HPDE6-E6E7 (cell line): ENCODE measurements around the gene CIDEC.
A peak's percentile ranks its signal among the peaks of the same experiment; 100 is the strongest.

ENCODE experiments used
- DNase-seq: peaks from one replicate; pipeline ENCODE4 v3.0.0; 2011; ENCODE audit warnings: missing footprints; ENCODE audit errors: extremely low spot score

Gene CIDEC, protein sequence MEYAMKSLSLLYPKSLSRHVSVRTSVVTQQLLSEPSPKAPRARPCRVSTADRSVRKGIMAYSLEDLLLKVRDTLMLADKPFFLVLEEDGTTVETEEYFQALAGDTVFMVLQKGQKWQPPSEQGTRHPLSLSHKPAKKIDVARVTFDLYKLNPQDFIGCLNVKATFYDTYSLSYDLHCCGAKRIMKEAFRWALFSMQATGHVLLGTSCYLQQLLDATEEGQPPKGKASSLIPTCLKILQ

DNA sequence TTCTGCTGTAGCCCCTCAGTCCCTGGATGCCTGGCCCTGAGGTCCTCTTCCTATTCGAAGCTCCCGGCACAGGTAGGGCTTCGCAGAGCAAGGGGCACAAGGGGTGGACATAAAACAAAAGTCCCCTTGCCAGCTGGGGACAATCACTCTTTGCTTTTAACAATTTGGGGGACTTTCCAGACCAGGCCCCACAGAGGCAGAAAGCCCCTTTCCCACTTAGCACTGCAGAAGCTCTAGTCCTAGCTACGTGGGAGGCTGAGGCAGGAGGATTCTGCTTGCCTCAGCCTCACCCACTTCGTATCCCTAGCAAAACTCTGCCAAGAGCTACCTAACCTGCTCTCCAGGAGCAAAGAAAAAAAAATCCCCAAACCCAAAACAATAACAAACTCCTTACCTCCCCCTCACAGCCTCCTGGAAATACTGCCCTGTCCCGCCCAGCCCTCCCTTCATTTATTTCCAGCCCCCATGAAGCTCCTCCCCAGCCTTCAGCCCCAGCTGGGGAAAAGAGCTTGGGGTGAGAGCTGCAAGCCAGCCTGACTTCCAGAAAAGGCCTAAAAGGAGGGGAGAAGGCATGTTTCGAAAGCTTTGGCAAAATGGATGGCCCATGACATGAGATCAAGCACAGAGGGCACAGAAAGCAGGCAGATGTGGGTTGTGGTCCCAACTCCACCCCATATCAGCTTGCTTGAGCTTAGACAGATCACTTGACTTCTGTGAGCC, at the start of gene CIDEC:
Gene CIDEC, minus strand, starts transcription at position 424 of the 720 bp plus-strand sequence. CDS start 1,767 bp downstream, outside the sequence.
- no peak for DNase-seq

DNA sequence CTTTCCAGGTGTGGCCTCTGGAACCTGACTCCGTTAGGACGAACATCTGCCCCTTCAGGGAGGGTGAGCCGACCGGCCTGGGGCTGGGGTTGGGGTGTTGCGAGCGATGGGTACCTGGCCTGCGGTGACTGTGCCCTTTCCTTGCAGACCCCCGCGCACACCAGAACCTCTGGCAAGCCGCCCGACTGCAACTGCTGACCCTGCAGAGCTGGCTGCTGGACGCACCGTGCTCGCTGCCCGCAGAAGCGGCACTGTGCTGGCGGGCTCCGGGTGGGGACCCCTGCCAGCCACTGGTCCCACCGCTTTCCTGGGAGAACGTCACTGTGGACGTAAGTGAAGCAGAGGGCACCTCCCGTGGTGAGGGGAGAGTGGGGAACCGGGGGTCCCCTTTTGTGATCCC, 48.1 kb upstream of the CIDEC start:
- no peak for DNase-seq

DNA sequence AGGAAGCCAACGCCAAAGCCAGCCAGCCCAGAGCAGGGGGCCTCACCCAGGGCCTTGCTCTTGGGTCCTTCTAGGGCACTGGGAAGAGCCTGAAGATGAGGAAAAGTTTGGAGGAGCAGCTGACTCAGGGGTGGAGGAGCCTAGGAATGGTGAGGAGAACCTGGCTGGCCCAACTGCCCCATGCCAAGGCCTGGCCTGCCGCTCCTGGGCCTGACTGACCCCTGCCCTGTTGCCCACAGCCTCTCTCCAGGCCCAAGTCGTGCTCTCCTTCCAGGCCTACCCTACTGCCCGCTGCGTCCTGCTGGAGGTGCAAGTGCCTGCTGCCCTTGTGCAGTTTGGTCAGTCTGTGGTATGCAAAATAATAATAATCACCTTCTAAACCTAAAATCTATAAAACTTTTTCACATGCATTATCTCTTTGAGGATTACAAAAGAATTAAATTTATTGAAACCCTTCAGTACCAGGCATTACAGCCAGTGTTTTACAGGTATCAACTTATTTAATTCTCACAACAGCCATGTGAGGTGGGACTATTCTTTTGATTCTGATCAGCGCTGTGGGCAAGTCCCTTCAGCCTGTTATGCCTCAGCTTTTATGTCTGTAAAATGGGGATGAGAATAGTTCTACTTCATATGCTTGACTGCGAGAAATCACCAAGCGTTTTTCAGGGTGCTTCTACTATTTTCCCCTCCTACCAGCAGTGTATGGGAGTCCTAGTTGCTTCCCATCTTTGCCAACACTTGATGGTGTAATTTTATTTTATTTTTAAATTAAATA, 38.4 kb upstream of the CIDEC start:
- no peak for DNase-seq

DNA sequence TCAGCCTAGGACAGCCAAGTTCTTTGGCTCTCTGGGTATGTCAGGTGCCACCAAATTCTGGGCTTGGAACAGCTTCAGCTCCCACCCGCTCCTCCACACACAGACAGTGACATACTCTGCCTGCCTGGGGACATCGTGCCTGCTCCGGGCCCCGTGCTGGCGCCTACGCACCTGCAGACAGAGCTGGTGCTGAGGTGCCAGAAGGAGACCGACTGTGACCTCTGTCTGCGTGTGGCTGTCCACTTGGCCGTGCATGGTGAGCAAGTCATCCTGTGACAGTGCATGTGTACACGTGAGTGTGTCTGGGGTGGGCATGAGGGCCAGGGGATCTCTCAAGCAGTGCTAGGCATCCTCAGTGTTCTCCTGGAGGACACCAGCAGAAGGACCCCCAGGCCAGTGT, 37.8 kb upstream of the CIDEC start:
- DNase-seq, result no peak

DNA sequence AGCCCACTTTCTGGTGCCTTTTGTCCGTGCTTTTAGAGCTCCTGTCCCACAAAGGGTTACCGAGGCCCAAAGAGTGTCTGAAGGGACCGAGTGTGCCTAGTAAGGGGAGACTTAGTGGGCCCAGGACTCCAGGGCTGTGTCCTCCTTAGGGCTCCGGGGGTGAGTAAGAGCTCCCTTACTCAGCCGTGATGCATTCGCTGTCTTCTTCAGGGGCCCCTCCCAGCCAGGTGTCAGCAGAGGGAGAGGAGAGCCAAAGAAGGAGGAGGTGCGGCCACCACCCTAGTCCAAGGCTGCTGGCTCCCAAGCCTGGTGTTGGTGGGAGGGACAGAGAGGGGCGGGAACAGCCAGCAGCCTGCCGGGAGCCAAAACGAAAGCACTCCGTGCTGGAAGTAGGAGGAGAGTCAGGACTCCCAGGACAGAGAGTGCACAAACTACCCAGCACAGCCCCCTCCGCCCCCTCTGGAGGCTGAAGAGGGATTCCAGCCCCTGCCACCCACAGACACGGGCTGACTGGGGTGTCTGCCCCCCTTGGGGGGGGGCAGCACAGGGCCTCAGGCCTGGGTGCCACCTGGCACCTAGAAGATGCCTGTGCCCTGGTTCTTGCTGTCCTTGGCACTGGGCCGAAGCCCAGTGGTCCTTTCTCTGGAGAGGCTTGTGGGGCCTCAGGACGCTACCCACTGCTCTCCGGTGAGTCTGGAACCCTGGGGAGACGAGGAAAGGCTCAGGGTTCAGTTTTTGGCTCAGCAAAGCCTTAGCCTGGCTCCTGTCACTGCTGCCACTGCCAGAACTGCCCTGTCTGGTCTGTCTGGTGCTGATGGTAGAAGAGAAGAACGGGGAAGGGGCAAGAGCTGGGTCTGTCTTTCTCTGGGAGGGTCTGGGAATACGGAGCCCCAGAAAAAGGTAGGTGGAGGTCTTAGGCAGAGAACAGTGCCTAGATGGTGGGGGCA, 37.0 kb upstream of the CIDEC start, which contains the start of gene IL17RC:
Gene IL17RC, plus strand, starts transcription at position 365 of the 947 bp plus-strand sequence. Its CDS starts 218 bp downstream, at position 583.
- peak; percentile 82 for DNase-seq

DNA sequence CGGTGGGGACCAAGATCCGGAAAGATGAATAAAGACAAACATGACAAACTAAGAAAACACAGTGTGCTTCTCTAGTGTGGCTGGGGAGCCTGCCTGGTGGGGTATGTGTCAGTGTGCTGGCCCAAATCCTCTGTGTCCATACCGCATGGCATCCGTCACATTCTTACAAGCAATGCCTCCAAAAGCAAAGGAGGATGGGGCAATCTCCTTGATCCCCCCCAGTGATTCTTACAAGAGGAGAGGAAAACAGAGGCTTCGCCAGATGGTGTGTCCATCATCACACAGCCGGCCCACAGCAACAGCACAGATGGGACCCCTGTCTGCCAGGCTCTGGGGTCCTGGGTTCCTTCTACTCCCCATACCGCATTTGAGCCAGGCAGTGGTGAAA, 36.3 kb upstream of the CIDEC start:
- DNase-seq, result no peak

DNA sequence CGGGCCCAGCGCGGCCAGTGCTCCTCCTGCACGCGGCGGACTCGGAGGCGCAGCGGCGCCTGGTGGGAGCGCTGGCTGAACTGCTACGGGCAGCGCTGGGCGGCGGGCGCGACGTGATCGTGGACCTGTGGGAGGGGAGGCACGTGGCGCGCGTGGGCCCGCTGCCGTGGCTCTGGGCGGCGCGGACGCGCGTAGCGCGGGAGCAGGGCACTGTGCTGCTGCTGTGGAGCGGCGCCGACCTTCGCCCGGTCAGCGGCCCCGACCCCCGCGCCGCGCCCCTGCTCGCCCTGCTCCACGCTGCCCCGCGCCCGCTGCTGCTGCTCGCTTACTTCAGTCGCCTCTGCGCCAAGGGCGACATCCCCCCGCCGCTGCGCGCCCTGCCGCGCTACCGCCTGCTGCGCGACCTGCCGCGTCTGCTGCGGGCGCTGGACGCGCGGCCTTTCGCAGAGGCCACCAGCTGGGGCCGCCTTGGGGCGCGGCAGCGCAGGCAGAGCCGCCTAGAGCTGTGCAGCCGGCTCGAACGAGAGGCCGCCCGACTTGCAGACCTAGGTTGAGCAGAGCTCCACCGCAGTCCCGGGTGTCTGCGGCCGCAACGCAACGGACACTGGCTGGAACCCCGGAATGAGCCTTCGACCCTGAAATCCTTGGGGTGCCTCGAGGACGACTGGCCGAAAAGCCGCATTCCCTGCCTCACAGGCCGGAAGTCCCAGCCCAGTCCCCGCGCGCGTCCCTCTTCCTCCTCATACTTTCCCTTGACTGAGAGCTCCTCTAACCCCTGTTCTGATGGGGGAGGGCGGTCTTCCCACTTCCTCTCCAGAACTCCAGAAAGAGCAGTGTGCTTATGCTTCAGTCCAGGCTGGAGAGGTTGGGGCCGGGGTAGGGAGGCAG, 35.4 kb upstream of the CIDEC start:
- no peak for DNase-seq

DNA sequence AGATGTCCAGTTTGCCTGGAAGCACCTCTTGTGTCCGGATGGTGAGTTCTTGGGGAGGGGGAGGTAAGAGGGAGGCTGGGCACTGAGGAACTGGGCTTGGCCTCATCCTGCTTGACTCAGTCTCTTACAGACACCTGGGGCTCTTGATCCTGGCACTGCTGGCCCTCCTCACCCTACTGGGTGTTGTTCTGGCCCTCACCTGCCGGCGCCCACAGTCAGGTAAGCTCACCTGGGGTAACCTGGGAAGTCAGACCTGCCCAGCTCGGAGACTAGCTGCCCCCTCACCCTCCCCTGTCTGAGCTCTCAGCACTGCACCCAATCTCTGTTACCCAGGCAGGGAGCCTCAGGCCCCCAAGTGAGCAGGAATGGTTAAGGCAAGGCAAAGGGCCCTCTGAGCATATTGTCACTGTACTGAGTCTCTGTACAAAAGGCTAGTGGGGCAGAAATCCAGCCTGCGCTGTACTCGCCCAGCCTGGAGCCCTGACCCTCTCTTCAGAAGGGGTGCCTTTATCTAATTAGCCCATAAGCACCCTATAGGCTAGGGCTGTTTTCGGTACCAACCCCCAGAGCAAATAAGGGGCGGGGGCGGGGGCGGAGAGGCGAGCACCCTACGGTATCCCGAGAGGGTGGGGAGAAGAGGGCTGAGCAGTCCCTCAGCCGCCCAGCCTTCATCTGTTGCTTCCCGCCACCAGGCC, 34.7 kb upstream of the CIDEC start:
- no peak for DNase-seq

DNA sequence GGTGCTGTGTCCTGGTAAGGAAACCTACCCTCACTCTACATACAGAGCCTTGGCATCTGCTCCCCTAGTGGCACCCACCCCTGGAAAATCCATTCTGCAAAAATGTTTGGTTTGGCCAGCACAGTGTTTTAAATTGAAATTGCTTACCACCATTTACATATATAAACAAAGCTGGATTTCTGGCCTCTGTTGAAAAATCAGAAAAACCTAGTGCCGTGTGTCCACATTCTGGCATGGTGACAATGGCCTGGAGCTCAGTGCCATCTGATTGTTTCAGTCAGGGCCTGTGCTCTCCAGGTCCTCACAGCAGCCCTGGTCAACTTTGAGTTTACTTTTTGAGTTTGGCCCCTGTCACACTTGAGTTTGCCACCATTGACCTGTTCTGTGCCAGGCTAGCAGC, 34.0 kb upstream of the CIDEC start:
- no peak for DNase-seq

DNA sequence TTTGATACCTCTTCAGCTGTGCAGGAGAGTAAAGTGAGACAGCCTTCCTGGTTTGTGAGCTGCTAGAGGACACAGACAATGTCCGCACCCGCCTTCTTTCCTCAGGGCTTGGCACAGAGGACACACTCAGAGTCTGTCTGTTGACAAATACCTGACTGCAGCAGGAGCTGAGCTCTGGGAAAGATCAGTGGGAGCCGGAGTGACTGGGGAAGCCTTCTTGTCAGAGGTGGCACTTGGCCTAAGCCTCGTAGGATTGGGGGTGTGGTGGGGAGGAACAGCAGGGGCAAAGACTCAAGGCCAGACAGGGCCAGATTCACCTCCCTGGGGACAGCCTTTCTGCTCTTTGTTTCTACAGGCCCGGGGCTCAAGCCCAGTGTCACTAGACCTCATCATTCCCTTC, 33.5 kb upstream of the CIDEC start:
- DNase-seq, result no peak

DNA sequence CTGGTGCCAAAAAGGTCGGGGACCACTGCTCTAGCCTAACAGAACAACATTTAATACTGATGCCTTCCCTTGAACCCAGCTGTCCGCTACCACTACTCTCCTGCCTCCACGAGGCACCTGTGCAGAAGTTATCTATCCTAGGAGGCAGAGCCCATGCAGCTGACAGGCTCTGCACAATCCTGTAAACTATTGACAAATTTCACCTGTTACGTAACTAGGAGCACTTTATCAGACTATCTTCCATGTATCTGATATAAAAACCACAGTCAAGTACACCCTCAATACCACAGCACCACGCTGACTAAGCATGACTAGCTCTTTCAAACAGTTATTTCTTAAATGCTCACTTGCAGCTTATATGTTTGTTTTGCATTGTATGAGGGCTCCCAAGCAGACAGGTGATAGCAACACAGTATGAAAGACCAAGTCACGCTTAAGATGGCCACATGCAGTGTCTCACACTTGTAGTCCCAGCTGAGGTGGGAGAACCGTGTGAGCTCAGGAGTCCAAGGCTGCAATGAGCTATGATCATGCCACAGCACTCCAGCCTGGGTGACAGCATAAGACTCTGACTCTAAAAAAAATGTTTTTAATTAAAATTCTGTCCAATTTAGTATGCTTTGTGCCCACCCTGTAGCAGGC, 32.4 kb upstream of the CIDEC start:
- no peak for DNase-seq

DNA sequence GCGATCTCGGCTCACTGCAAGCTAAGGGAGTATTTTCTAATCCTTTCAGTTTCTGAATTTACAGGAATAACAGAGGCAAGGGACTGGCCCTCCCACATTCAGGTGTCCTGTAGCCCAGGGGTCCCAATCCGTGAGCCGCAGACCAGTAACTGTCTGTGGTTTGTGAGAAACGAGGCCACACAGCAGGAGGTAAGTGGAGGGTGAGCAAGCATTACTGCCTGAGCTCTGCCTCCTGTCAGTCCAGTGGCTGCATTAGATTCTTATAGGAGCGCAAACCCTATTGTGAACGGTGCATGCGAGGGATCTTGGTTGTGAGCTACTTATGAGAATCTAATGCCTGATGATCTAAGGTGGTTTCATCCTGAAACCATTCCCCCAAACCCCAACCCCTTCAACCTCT, 31.8 kb upstream of the CIDEC start:
- no peak for DNase-seq

DNA sequence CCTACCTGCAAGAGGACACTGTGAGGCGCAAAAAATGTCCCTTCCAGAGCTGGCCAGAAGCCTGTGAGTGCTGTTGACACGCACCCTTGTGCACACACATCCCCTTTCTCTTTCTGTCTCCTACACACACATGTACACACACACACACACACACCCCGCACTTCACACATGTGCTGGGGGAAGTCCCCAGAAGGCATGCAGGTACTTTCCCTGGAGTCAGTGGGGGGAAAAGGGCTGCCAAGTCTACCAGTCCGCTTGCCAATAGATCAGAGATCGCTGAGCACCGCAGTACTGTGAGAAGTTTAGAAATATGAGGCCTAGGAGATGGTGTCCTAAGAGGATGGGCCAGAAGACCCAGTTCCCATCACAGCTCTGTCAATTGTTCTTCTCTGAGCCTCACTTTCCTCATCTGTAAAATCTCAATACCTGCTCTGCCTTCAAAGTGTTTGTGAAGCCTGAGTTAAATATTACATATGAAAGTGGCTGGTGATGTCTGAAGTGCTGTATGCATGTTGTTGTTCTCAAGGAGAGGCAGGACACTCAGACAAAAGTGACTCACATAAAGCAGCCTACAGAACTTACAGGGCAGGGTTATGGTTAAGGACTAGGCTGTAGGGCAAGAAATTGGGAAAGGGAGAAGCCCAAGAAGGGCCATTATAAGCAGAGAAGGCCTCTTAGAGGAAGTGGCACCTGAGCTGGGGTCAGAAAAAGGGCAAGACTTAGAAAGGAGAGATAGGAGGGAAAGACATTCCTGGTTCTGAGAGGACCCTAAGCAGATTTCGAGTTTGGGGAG, 29.4 kb upstream of the CIDEC start:
- no peak for DNase-seq

DNA sequence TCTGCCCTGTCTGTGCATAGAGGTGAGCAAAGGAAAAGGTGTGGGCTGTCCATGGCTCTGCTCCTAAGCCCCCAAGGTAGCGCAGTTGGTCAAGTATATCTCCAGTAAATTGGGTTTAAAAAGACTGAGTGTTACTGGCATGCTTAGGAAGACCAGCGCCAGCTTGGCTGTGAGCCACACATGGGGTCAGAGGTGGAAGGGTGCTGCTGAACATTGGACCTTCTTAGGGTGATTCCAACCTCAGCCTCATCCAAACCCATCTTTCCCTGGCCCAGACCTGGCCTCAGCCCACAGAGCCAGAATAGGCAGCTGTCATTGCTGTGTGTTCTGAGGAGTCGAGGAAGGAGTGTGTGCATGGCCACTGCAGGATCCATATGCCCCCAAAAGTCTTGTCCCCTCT, 28.2 kb upstream of the CIDEC start:
- no peak for DNase-seq

DNA sequence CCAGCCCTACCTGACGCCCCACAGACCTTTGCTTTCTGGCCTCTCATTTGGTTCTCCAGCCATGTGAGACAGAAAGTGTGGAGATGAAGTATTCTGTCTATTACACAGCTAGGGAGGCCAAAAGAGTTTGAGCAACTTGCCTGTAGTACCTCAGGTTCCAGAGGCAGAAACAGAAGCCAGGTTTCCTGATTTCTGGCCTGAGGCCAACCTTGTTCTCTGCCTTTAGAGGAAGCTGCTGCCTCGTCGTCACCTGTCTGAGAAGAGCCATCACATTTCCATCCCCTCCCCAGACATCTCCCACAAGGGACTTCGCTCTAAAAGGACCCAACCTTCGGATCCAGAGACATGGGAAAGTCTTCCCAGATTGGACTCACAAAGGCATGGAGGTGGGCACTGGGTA, 26.4 kb upstream of the CIDEC start:
- no peak for DNase-seq

DNA sequence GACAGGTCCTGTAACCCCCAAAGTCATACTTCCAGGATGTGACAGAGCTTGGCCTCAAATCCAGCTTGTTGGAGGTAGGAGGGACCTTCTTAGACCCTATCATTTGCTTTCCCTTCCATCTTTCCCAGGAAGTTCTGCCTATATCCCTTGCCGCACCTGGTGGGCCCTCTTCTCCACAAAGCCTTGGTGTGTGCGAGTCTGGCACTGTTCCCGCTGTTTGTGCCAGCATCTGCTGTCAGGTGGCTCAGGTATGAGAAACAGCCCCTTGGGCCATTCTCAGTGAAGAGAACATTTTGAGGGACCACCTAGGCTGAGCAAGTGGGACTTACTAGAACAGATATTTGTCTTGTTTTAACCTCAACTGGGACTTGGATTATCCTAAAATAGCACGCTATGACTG, 23.9 kb upstream of the CIDEC start:
- DNase-seq, result no peak

DNA sequence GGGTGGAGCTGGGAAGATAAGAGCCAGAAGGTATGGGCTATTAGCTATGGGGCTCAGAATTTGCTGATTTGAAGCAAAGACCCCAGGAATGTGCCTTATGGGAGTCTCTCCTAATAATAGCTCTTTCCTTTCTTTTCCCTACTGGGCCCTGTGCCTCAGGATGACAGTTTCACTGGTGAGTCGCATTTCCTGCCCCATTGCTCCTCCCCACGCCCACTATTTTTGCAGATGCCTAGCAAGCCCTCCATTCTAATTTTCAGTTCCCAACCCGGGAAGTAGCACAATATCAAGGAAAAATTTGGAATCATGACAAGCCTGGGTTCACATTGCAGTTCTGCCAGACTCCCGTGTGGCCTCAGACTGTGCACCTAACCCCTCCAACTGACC, 23.2 kb upstream of the CIDEC start:
- no peak for DNase-seq

DNA sequence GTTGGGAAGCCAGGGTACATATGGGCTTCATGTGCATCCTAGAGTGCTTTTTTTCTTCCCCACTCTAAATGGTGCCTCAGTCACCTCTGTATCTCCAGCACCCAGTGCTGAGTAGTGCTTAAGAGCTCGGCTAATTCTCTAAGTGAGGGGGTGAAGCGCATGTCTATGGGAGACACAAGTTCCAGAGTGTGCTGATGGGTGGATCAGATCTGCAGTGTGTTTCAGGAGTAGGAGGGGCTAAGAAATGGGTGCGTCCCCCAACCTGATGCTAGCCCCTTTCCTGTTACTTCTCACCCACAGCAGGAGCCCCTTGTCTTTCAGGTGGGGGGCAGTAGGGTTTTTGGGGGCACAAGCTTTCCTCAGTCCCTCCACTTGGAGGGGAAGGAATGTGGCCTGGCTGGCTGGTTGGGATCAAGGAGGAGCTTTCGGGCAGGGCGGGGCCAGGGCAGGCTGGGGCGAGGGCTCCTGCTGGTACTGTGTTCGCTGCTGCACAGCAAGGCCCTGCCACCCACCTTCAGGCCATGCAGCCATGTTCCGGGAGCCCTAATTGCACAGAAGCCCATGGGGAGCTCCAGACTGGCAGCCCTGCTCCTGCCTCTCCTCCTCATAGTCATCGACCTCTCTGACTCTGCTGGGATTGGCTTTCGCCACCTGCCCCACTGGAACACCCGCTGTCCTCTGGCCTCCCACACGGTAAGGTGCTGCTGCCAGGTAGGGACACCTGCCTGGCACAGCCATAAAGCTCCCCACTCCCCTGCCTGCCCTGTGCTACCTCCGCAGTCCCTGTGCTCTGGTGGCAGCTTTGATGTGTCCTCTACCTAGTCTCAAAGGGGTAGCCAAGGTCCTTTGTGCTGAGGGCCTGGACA, 22.6 kb upstream of the CIDEC start, which contains the start of gene IL17RE:
Gene IL17RE, plus strand, starts transcription at position 477 of the 866 bp plus-strand sequence. Its CDS starts 85 bp downstream, at position 562.
- no peak for DNase-seq
